HG02970 (cell line): ENCODE results near the gene CDH4.
"Not testable (repeated sequence)": the region's sequence is repeated elsewhere in the genome, so short reads cannot be mapped to it uniquely, and the experiment has no call there.

Source experiments
- ATAC-seq: cut with Tn5 transposase; IDR thresholded peaks from one replicate; pipeline ENCODE4 v1.9.1; 2021; ENCODE audit warnings: mild to moderate bottlenecking, moderate library complexity, moderate number of reproducible peaks; ENCODE audit not compliant: unreplicated experiment, low FRiP score

CDH4 gene

GRCh38 chr20:61963885-61964674, 712.0 kb downstream of the CDH4 start:
- ATAC-seq: no peak

GRCh38 chr20:61964675-61965605, 712.9 kb downstream of the CDH4 start:
- no peak for ATAC-seq

DNA sequence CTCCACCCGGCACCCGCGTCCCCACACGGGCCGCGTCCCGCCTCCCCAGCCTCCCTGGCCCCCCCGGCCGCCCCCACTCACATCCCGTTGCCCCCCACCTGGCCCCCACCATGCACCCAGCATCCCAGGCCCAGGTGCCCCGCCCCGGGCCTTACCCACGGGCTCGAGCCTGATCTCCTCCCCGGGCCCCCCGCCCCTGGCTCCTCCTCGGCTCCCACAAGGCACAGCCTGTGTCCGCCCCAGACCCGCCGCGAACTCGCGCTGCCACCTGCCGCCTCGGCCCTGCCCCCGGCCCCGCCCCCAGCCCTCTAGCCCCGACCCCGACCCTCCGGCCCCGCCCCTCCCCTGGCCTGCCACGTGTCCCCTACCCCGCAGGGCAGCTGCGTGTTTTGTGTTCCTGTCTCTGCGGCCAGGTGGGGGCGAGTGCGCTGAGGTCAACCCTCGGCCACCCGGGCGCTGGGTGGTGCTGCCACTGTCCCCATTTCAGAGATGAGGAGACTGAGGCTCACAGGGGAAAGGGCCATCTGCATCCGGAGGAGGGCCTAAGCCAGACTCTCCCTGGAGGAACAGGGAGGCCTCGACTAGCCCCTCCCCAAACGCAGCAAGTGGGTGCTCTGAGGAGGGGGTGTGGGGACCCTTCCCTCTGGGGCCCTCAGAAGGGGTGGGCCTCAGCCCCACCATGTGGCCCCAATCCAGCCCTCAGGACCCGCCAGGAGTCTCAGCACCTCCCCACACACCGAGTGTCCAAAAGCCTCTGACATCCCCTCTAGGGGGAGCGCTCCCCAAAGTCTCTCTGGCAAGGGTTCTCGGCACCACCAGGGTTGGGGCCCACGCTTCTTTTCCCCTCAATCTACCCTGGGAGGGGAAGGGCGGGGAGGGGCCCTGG, 713.8 kb downstream of the CDH4 start:
- ATAC-seq: no peak

GRCh38 chr20:61966492-61967244, 714.6 kb downstream of the CDH4 start:
- ATAC-seq: no peak

- no peak for ATAC-seq
These were observed 715.2 kb downstream of the CDH4 start for GRCh38 chr20:61967300-61967699.

- no peak for ATAC-seq
These were observed 716.2 kb downstream of the CDH4 start for GRCh38 chr20:61968036-61968810.

DNA sequence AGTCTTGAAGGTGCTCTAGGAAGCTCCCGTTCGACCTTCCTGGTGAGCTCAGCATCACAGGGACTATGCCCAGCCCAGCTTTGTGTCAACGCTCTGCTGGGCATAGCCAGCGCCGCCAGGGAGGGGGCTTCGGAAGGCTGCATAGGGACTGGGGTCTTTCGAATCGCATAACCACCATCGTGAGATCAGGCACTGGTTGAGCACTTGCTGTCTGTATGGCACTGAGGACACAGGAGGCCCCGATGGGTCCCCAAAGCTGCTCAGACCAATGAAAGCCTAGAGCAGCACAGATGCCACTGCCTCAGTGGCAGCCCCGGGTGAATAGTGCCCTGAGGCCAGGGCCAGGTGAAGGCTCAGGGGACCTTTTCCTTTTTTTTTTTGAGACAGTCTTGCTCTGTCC, 716.9 kb downstream of the CDH4 start:
- no peak for ATAC-seq

DNA sequence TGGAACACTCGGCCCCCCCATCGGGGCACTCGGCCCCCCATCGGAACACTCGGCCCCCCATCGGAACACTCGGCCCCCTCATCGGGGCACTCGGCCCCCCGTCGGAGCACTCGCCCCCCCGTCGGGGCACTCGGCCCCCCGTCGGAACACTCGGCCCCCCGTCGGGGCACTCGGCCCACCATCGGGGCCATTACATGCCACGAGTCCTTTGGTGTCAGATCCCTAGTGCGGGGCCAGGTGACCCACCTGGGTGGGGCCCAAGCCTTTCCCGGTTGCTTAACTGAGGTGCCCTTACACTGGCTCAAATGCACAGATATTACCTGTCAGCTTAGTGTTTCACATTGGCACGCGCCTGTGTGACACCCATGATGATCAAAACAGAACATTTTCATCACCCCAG, 717.7 kb downstream of the CDH4 start:
- ATAC-seq: no peak

- no peak for ATAC-seq
These were observed 718.3 kb downstream of the CDH4 start for GRCh38 chr20:61970357-61970756.

DNA sequence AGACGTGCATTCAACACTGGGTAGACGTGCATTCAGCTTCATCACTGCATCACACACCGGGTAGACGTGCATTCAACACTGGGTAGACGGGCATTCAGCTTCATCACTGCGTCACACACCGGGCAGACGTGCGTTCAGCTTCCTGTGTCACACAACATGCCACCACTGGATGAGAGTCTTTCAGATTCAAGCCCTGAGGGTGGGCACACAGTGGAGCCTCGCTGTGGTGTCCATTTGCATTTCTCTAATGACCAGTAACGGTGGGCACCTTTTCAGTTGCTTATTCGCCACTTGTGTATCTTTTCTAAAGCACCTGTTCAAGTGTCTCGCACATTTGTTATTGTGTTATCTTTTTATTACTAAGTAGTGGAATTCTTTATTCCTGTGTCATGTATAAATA, 719.5 kb downstream of the CDH4 start:
- ATAC-seq: not testable (repeated sequence)

GRCh38 chr20:61972636-61973508, 720.8 kb downstream of the CDH4 start:
- no peak for ATAC-seq

DNA sequence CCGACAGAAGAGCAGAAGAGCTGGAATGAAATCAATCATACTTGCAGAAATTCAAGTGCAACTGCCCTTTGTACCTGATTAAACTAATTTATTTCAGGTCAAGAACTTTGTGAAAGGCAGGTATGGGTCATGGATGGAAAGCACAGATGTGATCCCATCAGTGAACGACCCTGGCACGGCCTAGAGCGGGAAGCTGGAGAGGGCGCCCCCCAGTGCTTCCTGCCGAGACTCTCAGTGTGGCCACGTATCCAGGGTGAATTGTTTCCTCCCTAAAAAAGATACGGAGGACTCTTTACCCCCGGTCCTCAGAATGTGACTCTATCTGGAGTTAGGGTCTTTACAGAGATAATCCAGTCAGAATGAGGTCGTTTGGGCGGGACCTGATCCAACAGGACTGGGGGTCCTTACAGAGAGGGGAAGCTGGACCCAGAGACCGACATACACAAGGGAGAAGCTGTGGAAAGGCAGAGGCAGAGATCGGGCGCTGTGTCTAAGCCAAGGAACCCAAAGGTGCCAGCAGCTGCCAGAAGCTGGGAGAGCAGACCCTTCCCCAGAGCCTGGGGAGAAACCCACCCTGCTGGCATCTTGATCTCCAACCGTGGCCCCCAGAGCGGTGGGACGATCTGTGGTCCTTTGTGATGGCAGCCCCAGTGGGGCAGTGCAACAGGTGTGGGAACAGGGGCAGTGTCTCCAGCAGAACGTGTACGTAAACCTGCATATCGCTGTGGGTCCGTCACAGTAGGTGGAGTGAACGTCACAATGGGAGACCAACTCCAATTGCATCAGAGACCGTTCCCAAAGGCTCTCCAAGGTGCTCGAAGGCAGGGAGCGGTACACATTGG, 721.7 kb downstream of the CDH4 start:
- no peak for ATAC-seq

DNA sequence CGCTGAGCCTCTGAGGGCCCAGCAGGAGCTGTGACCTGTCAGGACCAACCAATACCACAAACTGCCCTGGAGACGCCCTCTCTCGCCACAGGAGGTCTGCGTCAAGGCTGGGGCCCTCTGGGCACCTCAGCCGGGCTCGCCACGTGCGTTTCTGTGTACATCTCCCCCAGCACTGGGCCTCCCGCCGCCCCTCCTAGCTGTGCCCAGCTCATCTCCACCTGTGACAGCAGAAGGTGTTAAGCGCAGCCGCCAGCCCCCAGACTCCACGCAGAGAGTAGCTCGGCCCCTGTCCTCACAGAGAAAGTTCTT, 722.2 kb downstream of the CDH4 start:
- no peak for ATAC-seq

- ATAC-seq: no peak
These were observed 723.5 kb downstream of the CDH4 start for GRCh38 chr20:61975407-61976129.

GRCh38 chr20:61976263-61976643, 724.2 kb downstream of the CDH4 start:
- ATAC-seq: no peak

DNA sequence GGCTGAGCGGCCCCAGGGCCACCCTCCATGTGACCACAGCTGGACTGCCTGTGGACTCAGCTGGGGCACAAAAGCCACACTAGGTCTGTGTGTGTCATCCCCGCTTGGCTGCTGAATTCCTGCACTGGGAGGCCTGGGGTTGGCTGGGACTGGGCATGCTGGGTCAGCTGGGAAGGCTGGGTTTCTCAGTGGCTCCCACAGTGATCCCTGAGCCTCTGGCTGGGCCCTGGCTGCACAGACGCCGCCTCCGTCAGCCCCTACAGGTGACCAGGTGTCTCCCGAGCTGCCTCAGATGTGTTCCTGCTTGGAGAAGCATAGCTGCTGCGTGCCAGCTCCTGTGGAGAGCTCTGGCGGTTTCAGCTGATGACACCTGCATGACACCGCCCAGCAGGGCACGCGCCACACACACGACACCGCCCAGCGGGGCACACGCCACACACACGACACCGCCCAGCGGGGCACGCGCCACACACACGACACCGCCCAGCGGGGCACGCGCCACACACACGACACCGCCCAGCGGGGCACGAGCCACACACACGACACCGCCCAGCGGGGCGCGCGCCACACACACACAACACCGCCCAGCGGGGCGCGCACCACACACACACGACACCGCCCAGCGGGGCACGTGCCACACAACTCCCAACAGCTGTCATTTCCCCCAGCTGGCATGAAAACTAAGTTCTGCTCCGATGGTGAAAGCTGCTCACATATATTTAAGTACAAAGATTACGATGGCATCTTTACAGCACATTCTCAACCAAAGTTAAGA, 724.8 kb downstream of the CDH4 start:
- no peak for ATAC-seq
